H1 (cell line): ENCODE measurements around the gene SHROOM3. TPM values are rescaled to one million over a fixed set of nuclear protein-coding genes. Genes with fewer than 3 reads are reported as not detected.

Experiments used
- CTCF ChIA-PET: fragments of 300-600 bp; sonication (Branson Sonifier 250); formaldehyde crosslinking; loops from one replicate; lab custom pipeline; 2021; ENCODE audit not compliant: partially characterized antibody; lab: Charles Lee
- POLR2A ChIA-PET: fragments of 300-600 bp; sonication (Branson Sonifier 250); formaldehyde crosslinking; loops from one replicate; lab custom pipeline; 2021; ENCODE audit warnings: inconsistent platforms; ENCODE audit not compliant: partially characterized antibody; lab: Charles Lee
- DNase-seq, 2 experiments: peaks; one replicate each; pipeline versions ENCODE4 v3.0.0 to v3.0.0-alpha.2; 2010 to 2022; ENCODE audit warnings: low spot score in 2 of 2, low read depth in 1 of 2, mixed read lengths in 1 of 2
- FAIRE-seq: peaks from 2 replicates; lab custom pipeline; 2011; peaks lifted over from hg19 to GRCh38; lab: Jason Lieb, UNC
- H2AFZ ChIP-seq: 2 replicates; pipeline ENCODE4 v1.8.1; 2012; ENCODE audit warnings: low read length, inconsistent platforms
- H2AK5ac ChIP-seq: 2 replicates; pipeline ENCODE4 v1.6.1; 2013; ENCODE audit warnings: low read depth, low read length
- H2BK120ac ChIP-seq: replicated peaks from 2 replicates; pipeline ENCODE3; 2013; ENCODE audit warnings: low read depth, low read length, inconsistent platforms
- H2BK12ac ChIP-seq: 2 replicates; pipeline ENCODE4 v1.6.1; 2013; ENCODE audit warnings: low read depth, low read length
- H2BK15ac ChIP-seq: 2 replicates; pipeline ENCODE4 v1.6.1; 2013; ENCODE audit warnings: low read length
- H2BK20ac ChIP-seq: 2 replicates; pipeline ENCODE4 v1.6.1; 2013; ENCODE audit warnings: low read length
- H2BK5ac ChIP-seq: 2 replicates; pipeline ENCODE4 v1.6.1; 2013; ENCODE audit warnings: low read depth, low read length
- H3K14ac ChIP-seq: 2 replicates; pipeline ENCODE4 v1.6.1; 2013; ENCODE audit warnings: inconsistent platforms; ENCODE audit not compliant: insufficient read length
- H3K18ac ChIP-seq: 2 replicates; pipeline ENCODE4 v1.6.1; 2013; ENCODE audit warnings: low read length; ENCODE audit errors: extremely low read depth
- H3K23ac ChIP-seq: 2 replicates; pipeline ENCODE4 v1.6.1; 2013; ENCODE audit warnings: inconsistent platforms; ENCODE audit not compliant: insufficient read length
- H3K23me2 ChIP-seq: 2 replicates; pipeline ENCODE4 v1.6.1; 2013; ENCODE audit warnings: low read depth, low read length
- H3K27ac ChIP-seq: 2 replicates; pipeline ENCODE4 v1.6.1; 2011; ENCODE audit warnings: low read depth, low read length, inconsistent platforms
- H3K27me3 ChIP-seq, 4 experiments: replicated peaks in 1 of 4; 1 replicate in 1 of 4; 2 replicates in 3 of 4; pipeline versions ENCODE4 v1.6.1 to v1.8.1; 2011 to 2013; ENCODE audit warnings: low read length in 3 of 4, mild to moderate bottlenecking in 3 of 4, inconsistent platforms in 2 of 4, mixed read lengths in 2 of 4, moderate library complexity in 1 of 4; ENCODE audit not compliant: control insufficient read depth in 3 of 4, insufficient read depth in 3 of 4; ENCODE audit errors: extremely low read depth in 1 of 4
- H3K36me3 ChIP-seq, 4 experiments: 2 replicates each; pipeline versions ENCODE4 v1.6.1 to v1.8.1; 2011 to 2013; ENCODE audit warnings: mild to moderate bottlenecking in 4 of 4, low read length in 3 of 4, moderate library complexity in 2 of 4, control low read depth in 1 of 4, inconsistent platforms in 1 of 4; ENCODE audit not compliant: insufficient read depth in 4 of 4, control insufficient read depth in 2 of 4
- H3K4ac ChIP-seq: replicated peaks from 2 replicates; pipeline ENCODE3; 2013; ENCODE audit warnings: low read length, low read depth, mixed read lengths, inconsistent platforms; ENCODE audit not compliant: insufficient read length
- H3K4me1 ChIP-seq, 4 experiments: replicated peaks in 1 of 4; 1 replicate in 1 of 4; 2 replicates in 3 of 4; pipeline versions ENCODE4 v1.6.1 to v1.8.1; 2011 to 2013; ENCODE audit warnings: low read length in 3 of 4, inconsistent platforms in 2 of 4, mixed read lengths in 1 of 4; ENCODE audit not compliant: insufficient read depth in 4 of 4, control insufficient read depth in 3 of 4
- H3K4me2 ChIP-seq, 2 experiments: 2 replicates each; pipeline versions ENCODE4 v1.6.1 to v1.8.1; 2011 to 2013; ENCODE audit warnings: low read depth in 2 of 2, low read length in 2 of 2, control low read depth in 1 of 2, inconsistent platforms in 1 of 2, mild to moderate bottlenecking in 1 of 2; ENCODE audit not compliant: insufficient read depth in 1 of 2
- H3K4me3 ChIP-seq, 4 experiments: fragments of 200-600, 300-600 bp in 1 of 4; sonication (generic), shearing (Covaris generic), sonication (Bioruptor Twin) in 1 of 4; 2 replicates each; pipeline versions ENCODE4 v1.5.1 to v1.8.1; 2011 to 2016; ENCODE audit warnings: low read length in 4 of 4, low read depth in 3 of 4, control low read depth in 2 of 4, inconsistent platforms in 2 of 4, mild to moderate bottlenecking in 2 of 4, mixed read lengths in 1 of 4, moderate library complexity in 1 of 4; ENCODE audit not compliant: insufficient read depth in 2 of 4; ENCODE audit errors: extremely low read depth in 1 of 4
- H3K56ac ChIP-seq: replicated peaks from 2 replicates; pipeline ENCODE3; 2013; ENCODE audit warnings: low read depth, mild to moderate bottlenecking, mixed read lengths, low read length, inconsistent platforms; ENCODE audit not compliant: insufficient read length
- H3K79me1 ChIP-seq: 2 replicates; pipeline ENCODE4 v1.6.1; 2013; ENCODE audit warnings: low read depth, low read length, control low read depth
- H3K79me2 ChIP-seq, 2 experiments: 2 replicates each; pipeline versions ENCODE4 v1.6.1 to v1.8.1; 2012 to 2013; ENCODE audit warnings: low read length in 2 of 2, mild to moderate bottlenecking in 2 of 2, inconsistent platforms in 1 of 2; ENCODE audit not compliant: insufficient read depth in 2 of 2, control insufficient read depth in 1 of 2
- H3K9ac ChIP-seq, 4 experiments: replicated peaks in 1 of 4; 1 replicate in 1 of 4; 2 replicates in 3 of 4; pipeline versions ENCODE4 v1.6.1 to v1.8.1; 2011 to 2013; ENCODE audit warnings: low read depth in 3 of 4, low read length in 3 of 4, control low read depth in 2 of 4, mild to moderate bottlenecking in 2 of 4, moderate library complexity in 2 of 4, inconsistent platforms in 1 of 4; ENCODE audit errors: extremely low read depth in 1 of 4
- H3K9me3 ChIP-seq, 2 experiments: 2 replicates each; pipeline versions ENCODE4 v1.6.1 to v1.8.1; 2012 to 2013; ENCODE audit warnings: mild to moderate bottlenecking in 2 of 2, moderate library complexity in 2 of 2, control low read depth in 1 of 2, inconsistent platforms in 1 of 2, low read depth in 1 of 2, low read length in 1 of 2, mixed read lengths in 1 of 2; ENCODE audit not compliant: insufficient read depth in 2 of 2
- H4K20me1 ChIP-seq, 2 experiments: replicated peaks in 1 of 2; 2 replicates each; pipeline versions ENCODE3 to v1.8.1; 2011 to 2013; ENCODE audit warnings: inconsistent platforms in 2 of 2, low read length in 2 of 2, mild to moderate bottlenecking in 1 of 2; ENCODE audit not compliant: insufficient read depth in 2 of 2, control insufficient read depth in 1 of 2
- H4K5ac ChIP-seq: 2 replicates; pipeline ENCODE4 v1.6.1; 2013; ENCODE audit warnings: low read length, low read depth, mixed read lengths, inconsistent platforms; ENCODE audit not compliant: insufficient read length
- H4K8ac ChIP-seq: 2 replicates; pipeline ENCODE4 v1.8.0; 2013; ENCODE audit warnings: mild to moderate bottlenecking, moderate library complexity, low read length, inconsistent platforms; ENCODE audit not compliant: insufficient read depth; ENCODE audit errors: extremely low read depth
- H4K91ac ChIP-seq: replicated peaks from 2 replicates; pipeline ENCODE3; 2013; ENCODE audit warnings: low read length, mixed read lengths, inconsistent platforms; ENCODE audit not compliant: insufficient read length
- SAP30 ChIP-seq: fragments of 300-600 bp; sonication (generic); IDR thresholded peaks from 2 replicates; pipeline ENCODE4 v1.7.1; 2012; ENCODE audit warnings: low read length, moderate library complexity, mild to moderate bottlenecking, inconsistent platforms; ENCODE audit not compliant: insufficient read depth, insufficient replicate concordance
- SIRT6 ChIP-seq: IDR thresholded peaks from one replicate; pipeline ENCODE4 v1.7.1; 2012; ENCODE audit warnings: low read length, inconsistent platforms
- WGBS, 2 experiments: shearing (Covaris generic) in 1 of 2; methylation state at CpG; one replicate each; pipeline versions ENCODE4 v1.1.6 to v1.1.7; 2013 to 2015; ENCODE audit warnings: low lambda C conversion rate in 2 of 2, mixed read lengths in 2 of 2, inconsistent platforms in 1 of 2, low coverage in 1 of 2, missing lambda C conversion rate in 1 of 2; ENCODE audit not compliant: insufficient replicate concordance in 2 of 2, insufficient coverage in 1 of 2, insufficient read length in 1 of 2; ENCODE audit errors: extremely low coverage in 1 of 2, missing lambda C conversion rate in 1 of 2; 5-methylcytosine and 5-hydroxymethylcytosine counted together
- polyA plus RNA-seq, 7 experiments: library from polyadenylated mRNA; depleted of rRNA in 3 of 7; stranded (reverse) in 5 of 7; unstranded in 2 of 7; fragments of >200 nt in 5 of 7; fragments of 200-250 nt in 2 of 7; gene quantifications; 1 replicate in 5 of 7; 2 replicates in 1 of 7; 4 replicates in 1 of 7; pipeline versions ENCODE4 v1.2.1 to v1.2.3, GENCODE V29; 2011 to 2013; ENCODE audit warnings: missing spikeins in 2 of 7, mixed read lengths in 2 of 7
- total RNA-seq: library from RNA; stranded (reverse); fragmentation: NEBNext Ultra II Directional; extraction: Animal tissue kit (Norgen Biotek cat#: 25700); gene quantifications from 2 replicates; pipeline ENCODE4 v1.2.1, GENCODE V29; 2021

Gene SHROOM3
- total and polyA plus RNA-seq, 2 of the 8 experiments (the other 6 are each of a cell fraction or from before 2014, with no cell fraction given) = 15.8 to 34.0 TPM

DNA sequence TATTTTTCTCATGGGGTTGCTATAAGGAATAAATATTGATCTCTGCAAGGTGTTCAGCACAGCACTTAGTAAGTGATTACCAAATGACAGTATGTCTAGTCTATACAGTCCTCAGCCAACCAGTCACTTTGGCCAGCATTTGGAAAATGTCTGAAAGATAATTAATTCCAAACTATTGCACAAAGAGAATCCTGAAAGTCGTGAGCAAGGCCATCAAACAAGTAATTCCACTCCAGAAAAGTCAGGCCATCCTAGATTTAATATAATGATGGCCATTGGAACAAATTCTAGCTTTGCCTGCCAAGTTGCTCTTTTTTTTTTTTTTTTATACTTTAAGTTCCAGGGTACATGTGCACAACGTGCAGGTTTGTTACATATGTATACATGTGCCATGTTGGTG, 96.6 kb downstream of the SHROOM3 start:
- no peak overlapping the region for H3K27ac ChIP-seq
- H2AK5ac ChIP-seq = no peak overlapping the region
- no peak overlapping the region for H2BK12ac ChIP-seq
- no peak overlapping the region for H3K9ac ChIP-seq
- ChIA-PET POLR2A (no interaction called here), CTCF (interaction anchor here (1.1 to 2.6 kb wide), 3 partner anchors 9 to 27 kb away, joined by 3 to 6 read pairs (median 4); no protein-coding TSS in a partner anchor)
- H3K56ac ChIP-seq = no peak overlapping the region
- H3K23me2 ChIP-seq = no peaks in the 10 kb centered on the region
- H4K8ac ChIP-seq = no peak overlapping the region
- no peak overlapping the region for H4K91ac ChIP-seq
- no peak overlapping the region for H3K4ac ChIP-seq
- H2BK5ac ChIP-seq = no peak overlapping the region
- H2BK20ac ChIP-seq = no peak overlapping the region
- no peak overlapping the region for H3K18ac ChIP-seq
- H3K23ac ChIP-seq = no peak overlapping the region
- no peaks in the 10 kb centered on the region for H3K27me3 ChIP-seq
- H4K20me1 ChIP-seq = no peaks in the 10 kb centered on the region
- H3K9me3 ChIP-seq = no peaks in the 10 kb centered on the region
- no peak overlapping the region for H3K4me3 ChIP-seq
- no peak overlapping the region for H2AFZ ChIP-seq
- H4K5ac ChIP-seq = no peak overlapping the region
- 93% methylated on average over 1 of the region's 2 CpGs; no CpG with 5 or more reads in 1 of the 2 experiments for whole genome bisulfite sequencing, 2 experiments
- no peak overlapping the region for H3K14ac ChIP-seq
- H3K4me1 ChIP-seq = peaks cover 0 to 9% (median 2%) of the 10 kb centered on the region in 4 experiments; a peak in 3 of 7 replicates
- FAIRE-seq (no peak), DNase-seq (no peak)
- H3K4me2 ChIP-seq = no peak overlapping the region
- no peaks in the 10 kb centered on the region for H3K36me3 ChIP-seq
- H2BK15ac ChIP-seq = no peak overlapping the region
- no peaks in the 10 kb centered on the region for H3K79me2 ChIP-seq
- no peaks in the 10 kb centered on the region for H3K79me1 ChIP-seq
- no peak overlapping the region for H2BK120ac ChIP-seq
- TF ChIP-seq SAP30 (no peak), SIRT6 (no peak)
